NCI-H1436 (cell line): Measurements from ENCODE around the gene YBEY.
A peak's percentile ranks its signal among the peaks of the same experiment; 100 is the strongest.
"Not testable (repeated sequence)": the region's sequence is repeated elsewhere in the genome, so short reads cannot be mapped to it uniquely, and the experiment has no call there.

Experiments
- DNase-seq: peaks from one replicate; lab custom pipeline; 2025; lab: John Stamatoyannopoulos, UW

YBEY gene, protein sequence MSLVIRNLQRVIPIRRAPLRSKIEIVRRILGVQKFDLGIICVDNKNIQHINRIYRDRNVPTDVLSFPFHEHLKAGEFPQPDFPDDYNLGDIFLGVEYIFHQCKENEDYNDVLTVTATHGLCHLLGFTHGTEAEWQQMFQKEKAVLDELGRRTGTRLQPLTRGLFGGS

DNA sequence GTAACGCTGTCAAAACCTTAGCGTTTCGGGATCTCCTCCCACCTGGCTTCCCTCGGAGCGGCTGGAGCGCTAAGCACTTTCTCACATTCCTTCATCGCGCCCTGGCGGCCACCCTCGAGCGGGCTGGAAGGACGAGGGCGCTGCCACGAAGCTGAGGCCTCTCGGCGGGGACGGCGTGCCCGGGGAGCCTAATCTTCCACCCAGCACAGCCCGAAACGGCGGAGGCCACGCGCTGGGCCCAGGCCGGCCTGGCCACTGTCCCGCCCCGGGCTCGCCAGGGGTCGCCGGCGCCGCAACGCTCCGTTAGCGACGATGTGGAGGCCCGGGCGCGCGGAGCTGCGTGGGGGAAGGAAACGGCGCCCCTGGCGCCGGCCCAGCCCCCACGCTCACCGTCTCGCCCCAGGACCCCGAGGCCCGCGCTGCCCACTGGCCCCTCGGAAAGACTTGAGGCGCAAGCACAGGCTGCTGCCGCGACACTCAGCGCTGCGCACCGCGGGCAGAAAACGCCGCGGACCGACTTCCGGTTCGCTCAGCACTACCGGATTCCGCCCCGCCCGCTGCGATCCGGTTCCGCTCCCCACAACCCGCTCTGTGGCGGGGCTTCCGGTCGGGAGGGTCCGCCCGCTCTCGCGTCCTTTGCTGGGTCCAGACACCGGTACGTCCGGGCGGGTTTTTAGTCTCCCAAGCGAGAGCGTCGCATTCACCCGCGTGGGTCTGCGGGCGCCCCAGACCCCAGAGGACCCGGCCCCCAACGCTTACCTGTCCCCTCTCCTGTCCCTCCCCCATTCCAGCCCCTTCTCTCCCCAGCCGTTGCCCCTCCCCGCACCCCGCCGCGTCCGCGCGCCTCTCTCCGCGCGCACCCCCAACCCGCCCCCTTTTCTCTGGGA is at the start of gene YBEY:
Gene YBEY, plus strand, starts transcription at position 582 of the 887 bp plus-strand sequence. CDS start 572 bp downstream, outside the sequence.
- peak; percentile 78 for DNase-seq

DNA sequence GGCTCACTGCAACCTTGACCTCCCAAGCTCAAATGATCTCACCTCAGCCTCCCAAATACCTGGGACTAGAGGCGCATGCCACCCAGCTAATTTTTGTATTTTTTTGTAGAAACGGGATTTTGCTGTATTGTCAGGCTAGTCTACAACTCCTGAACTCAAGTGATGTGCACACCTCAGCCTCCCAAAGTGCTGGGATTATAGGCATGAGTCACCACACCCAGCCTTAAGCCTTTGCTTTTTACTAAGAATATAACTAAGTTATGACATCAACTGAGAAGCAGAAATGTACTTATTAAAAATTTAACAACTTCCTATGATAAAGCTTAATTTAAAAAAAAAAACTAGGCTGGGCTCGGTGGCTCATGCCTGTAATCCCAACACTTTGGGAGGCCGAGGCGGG is 48.7 kb upstream of the YBEY start:
- DNase-seq = no peak

DNA sequence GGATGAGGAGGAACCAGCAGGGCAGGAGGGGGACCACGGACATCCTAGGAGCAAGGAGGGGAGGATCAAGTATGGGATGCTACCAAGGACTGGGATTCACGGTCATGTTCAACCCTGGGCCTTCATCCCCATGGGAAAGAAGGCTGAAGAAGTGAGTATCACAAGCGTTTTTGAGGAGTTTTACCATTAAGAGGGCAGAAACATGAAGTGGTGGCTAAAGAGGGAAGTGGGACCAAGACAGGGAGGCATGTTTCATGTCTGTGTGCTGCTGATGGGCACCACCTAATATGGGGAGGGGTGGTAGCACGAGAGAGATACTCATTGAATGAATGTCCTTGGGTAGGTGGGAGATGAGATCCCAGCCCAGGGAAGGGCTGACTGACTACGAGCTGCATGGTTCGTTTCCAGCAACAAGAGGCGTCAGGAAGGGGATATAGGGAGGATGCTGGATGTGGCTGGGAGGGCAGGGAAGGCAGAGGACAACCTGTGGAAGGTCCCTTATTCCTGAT is 46.3 kb upstream of the YBEY start:
- no peak for DNase-seq

DNA sequence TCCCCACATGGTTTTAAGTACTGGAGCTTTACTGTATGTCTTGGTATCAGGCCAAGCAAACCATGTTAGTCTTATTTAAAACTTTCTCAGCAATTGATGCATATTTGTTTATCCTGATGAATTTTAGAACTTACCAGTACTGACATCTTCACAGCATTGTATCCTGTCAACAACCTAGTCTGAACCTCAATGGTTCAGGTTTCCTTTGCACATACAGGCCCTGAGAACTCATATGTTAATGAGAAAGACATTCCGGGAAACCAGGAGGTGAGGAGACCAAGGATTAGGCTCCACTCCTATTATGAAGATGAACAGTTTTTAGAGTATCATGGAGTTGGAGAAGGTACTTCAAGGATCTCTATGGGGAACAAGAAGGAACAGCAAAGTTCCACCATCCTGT is 44.6 kb upstream of the YBEY start:
- DNase-seq = not testable (repeated sequence)

DNA sequence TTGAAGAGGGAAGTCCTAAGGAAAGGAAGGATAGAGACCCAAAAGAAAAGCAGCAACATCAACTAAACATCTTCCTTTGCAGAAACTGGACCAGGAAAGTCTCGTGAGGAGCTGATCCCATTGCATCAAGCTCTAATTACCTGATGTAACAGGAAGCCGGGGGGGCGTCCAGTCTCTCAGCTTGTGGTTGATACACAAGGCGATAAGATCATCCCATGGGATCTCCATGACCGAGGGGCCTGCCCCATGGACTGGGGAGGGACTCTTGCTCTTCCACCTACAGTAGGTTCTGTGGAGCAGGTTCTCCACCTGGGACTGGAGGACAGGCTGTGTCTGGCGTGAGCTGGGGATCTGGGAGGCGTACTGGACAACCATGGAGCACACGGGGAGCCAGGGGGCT is 42.8 kb upstream of the YBEY start:
- DNase-seq = no peak

DNA sequence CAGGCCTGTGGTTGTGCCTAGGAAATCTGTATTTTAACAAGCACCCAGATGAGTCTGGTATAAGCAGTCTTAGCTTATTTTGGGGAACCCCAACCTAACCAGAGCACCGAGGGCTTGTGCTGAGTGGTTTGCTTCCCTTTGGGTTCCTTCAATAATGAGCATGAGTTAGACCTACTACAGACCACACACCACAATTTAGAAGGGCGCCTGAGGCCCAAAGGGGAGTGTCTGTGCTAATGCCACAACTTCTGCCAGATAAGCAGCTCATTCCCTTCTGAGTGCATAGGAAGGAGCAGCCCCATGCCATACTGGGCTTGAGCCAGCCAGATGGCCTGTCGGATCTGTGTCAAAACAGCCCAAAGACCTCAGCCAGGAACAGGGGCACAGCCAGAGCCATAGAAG is 42.2 kb upstream of the YBEY start:
- DNase-seq = no peak

DNA sequence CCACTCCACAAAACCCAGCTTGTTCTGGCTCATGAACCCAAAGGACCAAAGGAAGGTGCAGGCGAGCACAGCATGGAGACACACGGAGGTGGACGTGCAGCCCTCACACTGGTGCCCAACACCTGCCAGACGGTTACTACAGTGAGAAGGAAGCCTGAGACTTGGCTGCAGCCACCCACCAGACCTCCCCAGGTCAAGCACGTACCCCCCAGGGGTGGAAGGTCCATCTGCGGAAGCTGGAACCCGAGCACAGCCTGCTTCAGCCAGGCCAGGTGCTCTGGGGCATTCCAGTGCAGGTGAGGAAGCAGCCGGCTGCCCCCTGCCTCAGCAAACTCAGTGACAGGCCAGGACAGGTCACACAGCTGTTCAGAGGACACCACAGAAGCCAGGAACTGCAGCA is 41.5 kb upstream of the YBEY start:
- DNase-seq = no peak

DNA sequence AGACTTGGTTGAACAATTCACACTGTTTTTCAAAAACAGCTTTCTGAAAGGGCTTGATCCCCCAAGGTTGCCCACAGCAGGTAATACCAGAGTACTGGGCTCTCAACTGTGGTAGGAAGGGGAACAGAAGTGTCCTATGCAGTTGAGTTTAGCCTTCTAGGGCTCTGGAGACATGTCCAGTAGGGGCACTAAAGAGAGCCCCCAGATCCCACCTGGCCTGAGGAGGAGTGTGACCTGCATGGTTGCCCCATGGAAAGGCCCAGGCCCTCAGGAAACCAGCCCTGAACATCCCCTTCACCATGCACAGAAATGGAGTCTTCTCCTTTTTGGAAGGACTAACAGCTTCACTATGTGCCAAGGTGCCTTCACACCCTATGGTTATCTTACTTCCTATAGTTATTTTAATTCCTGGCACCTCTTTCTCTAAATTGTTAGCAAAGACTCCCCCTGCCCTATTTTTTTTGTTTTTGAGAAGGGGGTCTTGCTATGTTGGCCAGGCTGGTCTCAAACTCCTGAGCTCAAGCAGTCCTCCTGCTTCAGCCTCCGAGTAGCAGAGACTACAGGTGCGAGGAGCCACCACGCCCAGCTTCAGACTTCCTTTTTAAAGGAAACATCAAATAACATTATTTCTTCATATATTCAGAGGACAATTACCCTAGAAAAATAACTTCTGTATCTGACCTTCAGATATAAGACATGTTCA is 40.8 kb upstream of the YBEY start:
- no peak for DNase-seq

DNA sequence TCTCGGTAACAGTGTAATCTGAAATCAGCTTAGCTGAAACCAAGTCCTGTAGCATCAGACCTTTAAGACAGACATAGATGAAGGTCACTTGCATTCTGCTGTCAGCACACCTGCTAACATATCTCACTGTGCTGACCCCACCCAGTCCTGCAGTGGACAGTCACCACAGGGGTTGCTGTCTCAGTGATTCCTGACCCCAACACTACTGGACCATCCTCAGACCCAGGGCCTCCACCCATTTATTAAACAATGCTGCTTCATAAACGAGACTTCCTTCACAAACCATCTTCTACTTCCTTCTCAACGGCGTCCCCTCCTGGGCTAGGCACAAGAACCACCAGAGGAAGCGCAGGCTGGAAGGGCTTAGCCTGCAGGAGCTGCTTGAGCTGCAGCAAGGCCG is 39.8 kb upstream of the YBEY start:
- no peak for DNase-seq

DNA sequence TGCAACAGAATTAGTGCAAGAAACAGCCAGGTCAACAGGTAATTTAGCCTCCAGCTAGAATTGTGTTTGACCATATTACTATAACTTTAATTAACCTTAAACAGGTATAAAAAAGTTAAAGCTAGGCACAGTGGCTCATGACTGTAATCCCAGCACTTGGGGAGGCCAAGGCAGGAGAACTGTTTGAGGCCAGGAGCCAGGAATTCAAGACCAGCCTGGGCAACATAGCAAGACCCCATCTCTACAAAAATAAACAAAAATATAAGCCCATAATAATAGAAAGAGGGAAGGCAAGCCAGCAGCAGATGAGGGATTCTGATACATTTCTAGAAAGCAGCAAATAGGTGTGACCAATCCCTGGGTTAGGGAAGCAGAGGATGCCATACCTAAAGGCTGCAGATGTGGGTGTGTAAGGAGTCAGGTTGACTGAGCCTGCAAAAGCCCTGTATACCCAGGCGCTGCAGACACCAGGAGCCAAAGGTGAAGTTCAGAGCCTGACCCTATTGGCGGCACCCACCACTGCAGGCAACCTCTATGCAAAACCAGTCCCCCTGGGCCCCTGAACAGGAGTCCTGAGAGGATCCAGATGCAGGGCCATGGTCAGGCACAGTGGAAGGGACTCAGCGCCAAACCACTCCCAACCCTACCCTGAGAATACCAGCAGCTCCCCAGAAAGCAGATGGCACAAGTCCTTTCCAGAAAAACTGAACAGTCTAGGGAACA is 38.3 kb upstream of the YBEY start:
- no peak for DNase-seq

DNA sequence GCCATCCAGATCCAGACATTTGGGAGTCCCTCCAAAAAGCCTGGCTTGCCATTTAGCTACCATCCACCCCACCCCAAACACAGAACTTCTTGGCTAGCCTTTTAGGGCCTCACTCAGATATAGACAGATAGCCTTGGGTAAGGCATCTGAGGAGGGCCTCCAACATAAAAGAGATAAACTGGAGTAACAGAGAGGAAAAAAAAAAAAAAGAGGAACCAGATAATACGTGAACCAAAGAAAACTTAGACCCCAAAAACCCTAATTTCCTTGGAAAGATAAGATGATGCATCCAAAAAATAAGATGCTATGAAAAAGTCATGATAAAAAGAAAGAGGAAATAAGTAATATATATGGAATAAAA is 37.7 kb upstream of the YBEY start:
- no peak for DNase-seq

DNA sequence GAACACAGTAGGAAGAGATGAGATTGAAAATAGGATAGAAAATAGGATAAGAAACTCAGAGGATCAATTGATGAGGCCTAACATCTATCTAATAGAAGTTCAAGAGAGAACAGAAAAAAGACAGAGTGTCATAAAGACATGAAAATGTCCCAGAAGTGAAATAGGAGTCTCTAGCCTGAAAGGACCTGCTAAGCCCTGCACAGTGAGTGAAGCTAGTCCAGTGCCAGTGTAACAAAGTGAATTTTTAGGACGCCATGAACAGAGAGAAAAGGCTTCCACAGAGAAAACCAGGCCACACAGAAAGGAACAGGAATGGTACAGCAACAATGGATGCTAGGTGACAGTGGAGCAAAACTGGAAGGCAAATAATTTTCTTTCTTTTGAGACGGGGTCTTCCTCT is 37.3 kb upstream of the YBEY start:
- DNase-seq = no peak

DNA sequence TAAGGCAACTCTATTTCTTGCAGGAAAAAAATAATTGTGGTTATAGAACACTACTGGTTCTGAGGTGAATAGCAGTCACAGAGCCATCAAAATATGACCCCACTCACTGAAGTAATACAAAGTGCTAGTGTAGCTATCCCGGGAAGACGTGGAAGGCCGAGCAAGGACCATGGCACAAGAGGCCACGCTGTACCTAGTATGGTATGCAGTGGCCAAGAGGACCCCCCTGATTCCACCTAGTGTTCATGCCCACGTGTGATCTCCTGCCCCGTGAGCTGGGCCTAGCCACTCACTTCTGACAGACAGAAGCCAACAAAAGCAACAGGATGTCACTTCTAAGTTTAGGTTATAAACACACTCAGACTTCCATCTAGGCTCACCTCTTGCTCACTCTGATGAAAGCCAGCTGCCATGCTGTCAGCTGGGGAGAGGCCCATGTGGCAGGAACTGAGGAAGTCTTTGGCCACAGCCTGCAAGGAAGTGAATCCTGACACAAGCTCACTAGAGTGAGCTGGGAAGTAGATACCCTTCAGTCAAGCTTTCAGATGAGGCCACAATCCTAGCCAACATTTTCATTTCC is 35.9 kb upstream of the YBEY start:
- no peak for DNase-seq

DNA sequence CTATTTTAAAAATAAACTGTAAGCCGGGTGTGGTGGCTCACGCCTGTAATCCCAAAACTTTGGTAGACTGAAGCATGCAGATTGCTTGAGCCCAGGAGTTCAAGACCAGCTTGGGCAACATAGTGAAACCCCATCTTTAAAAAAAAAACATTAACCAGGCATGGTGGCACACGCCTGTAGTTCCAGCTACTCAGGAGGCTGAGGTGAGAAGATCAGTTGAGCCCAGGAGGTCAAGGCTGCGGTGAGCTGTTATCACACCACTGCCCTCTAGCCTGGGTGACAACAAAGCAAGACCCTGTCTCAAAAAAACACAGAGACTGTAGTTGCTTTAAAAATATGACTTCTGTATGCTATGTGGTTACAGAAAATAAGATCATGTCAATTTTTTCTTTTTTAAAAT is 33.3 kb upstream of the YBEY start:
- no peak for DNase-seq

DNA sequence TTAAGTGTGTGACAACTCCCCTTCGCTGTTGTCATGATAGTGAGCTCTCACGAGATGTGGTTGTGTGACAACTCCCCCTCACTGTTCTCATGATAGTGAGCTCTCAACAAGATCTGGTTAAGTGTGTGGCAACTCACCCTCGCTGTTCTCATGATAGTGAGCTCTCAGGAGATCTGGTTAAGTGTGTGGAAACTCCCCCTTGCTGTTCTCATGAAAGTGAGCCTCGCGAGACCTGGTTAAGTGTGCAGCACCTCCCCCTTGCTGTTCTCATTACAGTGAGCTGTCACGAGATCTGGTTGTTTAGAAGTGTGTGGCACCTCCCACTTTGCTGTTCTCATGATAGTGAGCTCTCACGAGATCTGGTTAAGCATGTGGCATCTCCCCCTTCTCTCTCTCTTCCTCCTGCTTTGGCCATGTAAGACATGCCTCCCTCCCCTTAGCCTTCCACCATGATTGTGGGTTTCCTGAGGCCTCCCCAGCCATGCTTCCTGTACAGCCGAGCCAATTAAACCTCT is 32.5 kb upstream of the YBEY start:
- DNase-seq = peak; percentile 81

DNA sequence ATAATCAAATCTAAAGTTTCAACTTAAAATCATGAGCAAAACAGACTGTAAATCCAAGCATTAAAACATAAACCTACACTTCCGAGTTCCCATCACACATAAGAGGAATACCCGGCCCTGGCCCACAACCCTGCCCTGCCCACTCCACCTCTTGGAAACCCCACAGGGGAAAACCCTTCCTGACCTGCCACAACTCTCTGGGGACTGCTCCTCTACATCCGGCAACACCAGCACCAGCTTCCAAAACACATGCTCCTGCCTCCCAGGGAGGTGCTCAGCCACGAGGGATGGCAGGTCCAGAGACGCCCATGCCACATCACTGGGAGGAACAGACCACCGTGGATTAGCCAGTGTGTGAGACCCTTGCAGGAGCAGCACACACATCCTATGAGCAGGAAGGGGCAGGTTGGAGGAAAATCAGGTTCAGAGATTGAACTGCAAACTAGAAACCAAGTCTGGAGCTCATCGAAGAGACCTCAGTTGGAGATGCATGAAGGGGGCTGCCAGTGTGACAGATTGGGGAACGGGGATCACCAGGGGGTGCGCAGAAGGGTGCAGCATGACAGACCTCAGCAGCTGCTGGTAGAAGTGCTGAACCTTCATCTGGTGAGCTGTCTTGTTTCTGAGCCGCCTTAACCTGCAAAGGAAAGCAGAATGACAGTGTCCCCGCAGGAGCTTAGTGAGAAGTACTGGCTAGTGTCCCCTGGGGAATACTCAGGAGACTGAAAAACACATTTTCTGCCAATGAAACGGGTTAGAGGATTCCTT is 31.8 kb upstream of the YBEY start:
- DNase-seq = no peak

DNA sequence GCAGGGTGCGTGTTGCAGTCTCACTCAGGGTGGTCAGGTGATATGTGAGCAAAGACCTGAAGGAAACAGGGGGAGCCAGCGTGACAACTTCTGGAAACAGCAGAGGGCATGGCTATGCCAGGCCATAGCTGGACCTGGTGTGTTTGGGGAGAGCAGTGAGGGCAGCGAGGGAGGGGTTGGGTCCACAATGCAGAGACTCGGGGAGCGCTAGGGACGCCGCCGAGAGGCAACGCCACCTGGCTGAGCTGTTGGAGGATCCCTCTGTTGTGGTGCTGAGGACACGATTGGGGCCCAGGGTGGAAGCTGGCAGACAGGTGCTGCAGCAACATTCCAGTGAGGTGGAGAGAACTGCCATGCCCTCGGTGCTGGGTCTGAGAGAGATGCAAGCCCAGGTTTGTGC is 31.0 kb upstream of the YBEY start:
- DNase-seq = no peak

DNA sequence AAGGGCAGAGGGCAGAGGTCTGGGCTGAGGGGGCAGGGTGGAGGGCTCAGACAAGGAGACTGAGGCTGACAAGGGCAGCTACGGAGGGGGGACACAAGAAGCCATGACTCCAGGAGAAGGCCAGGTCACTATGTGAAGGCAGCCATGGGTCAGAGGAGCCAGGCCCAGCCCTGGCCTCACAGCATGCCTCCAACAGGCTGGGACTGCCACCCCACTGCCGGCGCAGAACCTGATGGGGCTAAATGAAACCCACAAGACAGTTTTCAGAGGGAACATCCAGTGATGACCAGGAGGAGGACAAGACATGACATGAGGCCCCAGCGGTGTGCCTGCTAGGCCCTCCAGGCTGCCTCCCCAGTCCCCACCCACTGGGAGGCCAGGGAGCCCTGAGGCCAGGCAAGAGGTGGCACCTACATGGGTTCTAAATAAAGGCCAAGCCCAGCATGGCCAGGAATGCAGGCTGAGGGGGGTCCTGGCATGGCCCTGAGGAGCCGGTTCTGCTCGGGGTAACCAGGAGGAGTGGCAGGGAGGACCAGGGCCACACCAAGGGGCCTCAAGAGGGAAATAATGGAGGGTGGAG is 30.3 kb upstream of the YBEY start:
- no peak for DNase-seq

DNA sequence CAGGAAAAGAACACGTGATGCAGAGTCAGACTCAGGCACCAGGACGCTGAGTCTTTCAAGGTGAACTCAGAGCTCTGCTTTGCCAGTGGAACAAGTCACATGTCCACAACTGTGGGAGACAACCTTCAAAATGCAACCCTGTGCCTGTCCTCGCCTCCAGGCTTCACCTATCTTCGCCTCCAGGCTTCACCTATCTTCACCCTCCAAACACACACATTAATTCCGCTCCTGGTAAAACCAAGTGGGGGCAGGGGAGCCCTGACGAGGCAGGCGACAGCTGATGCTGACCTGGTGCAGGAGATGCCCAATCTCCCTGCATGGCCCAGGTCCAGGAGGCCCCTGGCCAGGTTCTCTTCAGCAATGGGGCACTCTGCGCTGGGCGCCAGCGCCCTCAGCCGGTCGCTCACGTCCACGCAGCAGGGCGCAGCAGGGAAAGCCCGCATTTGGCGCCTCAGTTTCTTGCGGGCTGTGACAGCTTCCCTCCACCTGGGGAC is 29.6 kb upstream of the YBEY start:
- DNase-seq = no peak

DNA sequence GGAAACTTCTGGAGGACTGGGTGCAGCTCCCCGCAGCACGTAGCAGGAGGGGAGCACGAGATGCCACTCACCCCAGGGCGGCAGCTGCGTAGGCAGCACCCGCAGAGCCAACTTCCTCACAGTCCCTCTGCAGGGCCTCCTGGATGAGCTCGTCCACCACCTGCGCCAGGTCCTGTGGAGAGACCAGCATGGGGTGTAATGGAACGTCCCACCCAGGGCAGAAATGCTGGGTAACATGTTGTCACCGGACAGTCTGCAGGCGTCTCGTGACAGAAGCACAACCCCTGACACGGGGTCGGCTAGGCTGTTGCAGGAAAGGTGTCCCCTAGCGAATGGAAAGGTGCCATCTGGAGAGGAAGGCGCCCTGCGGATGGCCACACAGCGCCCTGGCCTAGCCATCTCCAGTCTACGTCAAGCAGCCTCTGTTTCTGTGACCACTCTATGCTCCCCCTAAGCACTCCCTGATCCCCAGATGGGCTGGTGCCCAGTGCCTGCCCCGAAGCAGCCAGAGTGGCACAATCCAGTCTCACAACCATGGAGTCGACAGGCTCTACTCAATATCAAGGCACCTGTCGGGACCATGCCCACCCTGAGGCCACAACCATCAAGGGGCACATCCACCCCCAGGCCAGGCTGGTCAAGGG is 22.0 kb upstream of the YBEY start:
- no peak for DNase-seq
